PC-3 (cell line): ENCODE measurements around the gene SDS. TPM values are rescaled to one million over a fixed set of nuclear protein-coding genes. Genes with fewer than 3 reads are reported as not detected.

Experiments
- ATAC-seq: fragments of 200-7000 bp; cut with Tn5 transposase; 2 replicates; pipeline ENCODE4 v1.9.1; 2020; ENCODE audit warnings: mild to moderate bottlenecking, moderate library complexity
- BruUV-seq: library from RNA; stranded (reverse); fragments of 400-500 nt; replicated peaks from 2 replicates; lab custom pipeline; 2021; lab: Mats Ljungman, UMichigan
- CTCF ChIA-PET: fragments of 300-600 bp; sonication (Branson Sonifier 250); formaldehyde crosslinking; loops from one replicate; lab custom pipeline; 2022; ENCODE audit warnings: antibody characterized with exemption; lab: Charles Lee
- POLR2A ChIA-PET: fragments of 300-600 bp; sonication (Branson Sonifier 250); formaldehyde crosslinking; loops from one replicate; lab custom pipeline; 2022; ENCODE audit warnings: antibody characterized with exemption; ENCODE audit not compliant: unreplicated experiment; lab: Charles Lee
- DNase-seq: peaks from one replicate; pipeline ENCODE4 v3.0.0-alpha.2; 2015
- H2AFZ ChIP-seq: fragments of 300-600 bp; sonication (generic); 2 replicates; pipeline ENCODE4 v1.6.0; 2016; ENCODE audit warnings: antibody characterized with exemption, low read length
- H3F3A ChIP-seq: fragments of 300-600 bp; sonication (generic); one replicate; pipeline ENCODE4 v1.6.0; 2017; ENCODE audit warnings: antibody characterized with exemption, low read length, control low read depth, mild to moderate bottlenecking; ENCODE audit not compliant: unreplicated experiment
- H3K27ac ChIP-seq: fragments of 300-600 bp; sonication (generic); 2 replicates; pipeline ENCODE4 v1.5.1; 2016; ENCODE audit warnings: mild to moderate bottlenecking, low read length
- H3K27me3 ChIP-seq: fragments of 300-600 bp; sonication (generic); 2 replicates; pipeline ENCODE4 v1.6.1; 2016; ENCODE audit warnings: low read length, mixed read lengths
- H3K36me3 ChIP-seq: fragments of 300-600 bp; sonication (generic); 2 replicates; pipeline ENCODE4 v1.6.1; 2016; ENCODE audit warnings: low read depth, mixed run types, low read length, mixed read lengths
- H3K4me1 ChIP-seq: fragments of 300-600 bp; sonication (generic); 2 replicates; pipeline ENCODE4 v1.5.1; 2016; ENCODE audit warnings: low read length; ENCODE audit not compliant: insufficient read depth
- H3K4me2 ChIP-seq: fragments of 300-600 bp; sonication (generic); 2 replicates; pipeline ENCODE4 v1.6.0; 2016; ENCODE audit warnings: low read length
- H3K4me3 ChIP-seq: fragments of 300-600 bp; sonication (generic); 2 replicates; pipeline ENCODE4 v1.5.1; 2016; ENCODE audit warnings: mild to moderate bottlenecking, low read length, mixed read lengths
- H3K79me2 ChIP-seq: fragments of 300-600 bp; sonication (generic); 2 replicates; pipeline ENCODE4 v1.6.1; 2017; ENCODE audit warnings: low read length, mixed read lengths
- H3K9ac ChIP-seq: fragments of 300-600 bp; sonication (generic); 2 replicates; pipeline ENCODE4 v1.6.0; 2016; ENCODE audit warnings: mild to moderate bottlenecking, low read length
- H3K9me2 ChIP-seq: fragments of 300-600 bp; sonication (generic); replicated peaks from 2 replicates; pipeline ENCODE4 v1.6.1; 2016; ENCODE audit warnings: mixed run types, low read length, mixed read lengths
- H3K9me3 ChIP-seq: fragments of 300-600 bp; sonication (generic); 2 replicates; pipeline ENCODE4 v1.6.1; 2016; ENCODE audit warnings: low read length, mixed read lengths
- H4K20me1 ChIP-seq: fragments of 300-600 bp; sonication (generic); 2 replicates; pipeline ENCODE4 v1.6.1; 2016; ENCODE audit warnings: low read length, mixed read lengths
- EZH2 ChIP-seq: fragments of 300-600 bp; sonication (generic); IDR thresholded peaks from one replicate; pipeline ENCODE4 v1.6.1; 2017; ENCODE audit warnings: antibody characterized with exemption, mild to moderate bottlenecking, low read length; ENCODE audit not compliant: unreplicated experiment
- EZH2phosphoT487 ChIP-seq: fragments of 300-600 bp; sonication (generic); IDR thresholded peaks from 2 replicates; pipeline ENCODE4 v1.6.1; 2018; ENCODE audit warnings: mild to moderate bottlenecking, antibody characterized with exemption, low read length, borderline replicate concordance
- intact Hi-C: fragments of 100-400 bp; cut with micrococcal nuclease; formaldehyde crosslinking; loops from 2 replicates; pipeline ENCODE4 v1.9.0; 2023
- total RNA-seq: library from RNA; depleted of rRNA; stranded (reverse); fragments of >200 nt; gene quantifications from 2 replicates; pipeline ENCODE4 v1.2.3, GENCODE V29; 2014
- TF ChIP-seq, protein P1 (sequence below): fragments of 300-600 bp; sonication (generic); conservative IDR thresholded peaks from 2 replicates; pipeline ENCODE4 v1.5.1; 2017; ENCODE audit warnings: antibody characterized with exemption, low read depth, mild to moderate bottlenecking, low read length

The SDS gene
- total RNA-seq, 1 experiment from 2014 or later: not detected

DNA sequence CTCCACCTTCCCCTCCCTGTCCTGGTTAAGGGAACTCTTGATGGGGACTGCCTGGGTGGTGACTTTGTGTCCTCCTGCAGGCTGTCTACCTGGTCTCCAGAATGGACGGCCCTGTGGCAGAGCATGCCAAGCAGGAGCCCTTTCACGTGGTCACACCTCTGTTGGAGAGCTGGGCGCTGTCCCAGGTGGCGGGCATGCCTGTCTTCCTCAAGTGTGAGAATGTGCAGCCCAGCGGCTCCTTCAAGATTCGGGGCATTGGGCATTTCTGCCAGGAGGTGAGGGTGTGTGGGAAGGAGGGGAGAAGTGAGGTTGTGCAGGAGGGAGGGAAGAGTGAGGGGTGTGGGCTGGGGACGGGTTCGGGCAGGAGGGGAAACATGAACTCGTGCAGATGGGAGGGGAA is 24.2 kb upstream of the SDS start:
- Histone ChIP-seq H3K9me3 (no peaks in the 10 kb centered on the region), H2AFZ (no peak overlapping the region), H3K9me2 (no peaks in the 10 kb centered on the region), H3K27ac (no peak overlapping the region), H3K79me2 (peaks cover 9% of the 10 kb centered on the region), H3K9ac (no peak overlapping the region), H3K4me2 (no peak overlapping the region), H4K20me1 (no peaks in the 10 kb centered on the region), H3F3A (no peaks in the 10 kb centered on the region), H3K4me1 (peaks cover 8% of the 10 kb centered on the region), H3K36me3 (no peaks in the 10 kb centered on the region), H3K4me3 (no peak overlapping the region), H3K27me3 (no peaks in the 10 kb centered on the region)
- intact Hi-C loops: no loop called here
- TF ChIP-seq EZH2 (no peak), EZH2phosphoT487 (no peak)
- TF ChIP-seq, protein P1, sequence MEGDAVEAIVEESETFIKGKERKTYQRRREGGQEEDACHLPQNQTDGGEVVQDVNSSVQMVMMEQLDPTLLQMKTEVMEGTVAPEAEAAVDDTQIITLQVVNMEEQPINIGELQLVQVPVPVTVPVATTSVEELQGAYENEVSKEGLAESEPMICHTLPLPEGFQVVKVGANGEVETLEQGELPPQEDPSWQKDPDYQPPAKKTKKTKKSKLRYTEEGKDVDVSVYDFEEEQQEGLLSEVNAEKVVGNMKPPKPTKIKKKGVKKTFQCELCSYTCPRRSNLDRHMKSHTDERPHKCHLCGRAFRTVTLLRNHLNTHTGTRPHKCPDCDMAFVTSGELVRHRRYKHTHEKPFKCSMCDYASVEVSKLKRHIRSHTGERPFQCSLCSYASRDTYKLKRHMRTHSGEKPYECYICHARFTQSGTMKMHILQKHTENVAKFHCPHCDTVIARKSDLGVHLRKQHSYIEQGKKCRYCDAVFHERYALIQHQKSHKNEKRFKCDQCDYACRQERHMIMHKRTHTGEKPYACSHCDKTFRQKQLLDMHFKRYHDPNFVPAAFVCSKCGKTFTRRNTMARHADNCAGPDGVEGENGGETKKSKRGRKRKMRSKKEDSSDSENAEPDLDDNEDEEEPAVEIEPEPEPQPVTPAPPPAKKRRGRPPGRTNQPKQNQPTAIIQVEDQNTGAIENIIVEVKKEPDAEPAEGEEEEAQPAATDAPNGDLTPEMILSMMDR: no peak
- DNase-seq (no peak), ATAC-seq (no peak)
- BruUV-seq: no TSS peak
- ChIA-PET CTCF (no interaction called here), POLR2A (no interaction called here)

DNA sequence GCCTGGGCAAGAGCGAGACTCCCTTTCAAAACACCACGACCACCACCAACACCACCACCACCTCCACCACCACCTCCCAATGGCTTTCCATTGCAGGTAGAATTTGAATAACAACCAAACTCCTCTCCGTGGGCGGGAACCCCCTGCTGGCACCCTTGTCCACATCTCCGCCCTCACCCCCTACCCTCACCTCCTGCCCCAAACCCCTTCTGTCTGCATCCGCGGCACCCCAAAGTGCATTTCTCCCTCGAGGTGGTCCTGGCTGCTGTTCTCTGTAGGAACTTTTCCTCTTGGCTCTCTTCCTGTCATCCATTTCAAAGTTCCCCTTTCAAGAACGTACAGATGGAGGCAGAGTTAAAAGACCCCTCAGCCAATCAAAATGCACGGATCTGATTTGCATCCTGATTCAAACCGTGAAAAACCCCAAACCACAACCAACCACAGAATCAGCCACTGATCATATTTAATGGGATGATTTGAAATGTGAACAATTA is 22.3 kb upstream of the SDS start:
- no peak for TF ChIP-seq EZH2phosphoT487
- TF ChIP-seq, protein P1: no peak
- TF ChIP-seq EZH2: no peak
- H3K27ac ChIP-seq: no peak overlapping the region
- POLR2A ChIA-PET: no interaction called here
- H3K27me3 ChIP-seq: no peaks in the 10 kb centered on the region
- H3K9me2 ChIP-seq: no peaks in the 10 kb centered on the region
- intact Hi-C loops: no loop called here
- CTCF ChIA-PET: interaction anchor here (0.5 to 0.6 kb wide), 7 partner anchors 72 to 433 kb away, joined by 3 to 12 read pairs (median 5); partner anchors contain the start of gene SLC8B1
- H2AFZ ChIP-seq: no peak overlapping the region
- H3K9me3 ChIP-seq: no peaks in the 10 kb centered on the region
- peaks cover 22% of the 10 kb centered on the region for H3K4me1 ChIP-seq
- BruUV-seq: no TSS peak
- no peak overlapping the region for H3K9ac ChIP-seq
- no peak overlapping the region for H3K4me3 ChIP-seq
- H3F3A ChIP-seq: no peaks in the 10 kb centered on the region
- no peak overlapping the region for H3K4me2 ChIP-seq
- H4K20me1 ChIP-seq: no peaks in the 10 kb centered on the region
- peaks cover 15% of the 10 kb centered on the region for H3K79me2 ChIP-seq
- no peaks in the 10 kb centered on the region for H3K36me3 ChIP-seq
- ATAC-seq: no peak
- no peak for DNase-seq
